NCI-H524 treated with DMSO at 0.1 percent for 48 hours (cell line): ENCODE results near the gene TSSK2.
A peak's percentile ranks its signal among the peaks of the same experiment; 100 is the strongest.
"Not testable (repeated sequence)": the region's sequence is repeated elsewhere in the genome, so short reads cannot be mapped to it uniquely, and the experiment has no call there.

Experiments
- DNase-seq: peaks from one replicate; lab custom pipeline; 2025; lab: John Stamatoyannopoulos, UW

TSSK2 gene

DNA sequence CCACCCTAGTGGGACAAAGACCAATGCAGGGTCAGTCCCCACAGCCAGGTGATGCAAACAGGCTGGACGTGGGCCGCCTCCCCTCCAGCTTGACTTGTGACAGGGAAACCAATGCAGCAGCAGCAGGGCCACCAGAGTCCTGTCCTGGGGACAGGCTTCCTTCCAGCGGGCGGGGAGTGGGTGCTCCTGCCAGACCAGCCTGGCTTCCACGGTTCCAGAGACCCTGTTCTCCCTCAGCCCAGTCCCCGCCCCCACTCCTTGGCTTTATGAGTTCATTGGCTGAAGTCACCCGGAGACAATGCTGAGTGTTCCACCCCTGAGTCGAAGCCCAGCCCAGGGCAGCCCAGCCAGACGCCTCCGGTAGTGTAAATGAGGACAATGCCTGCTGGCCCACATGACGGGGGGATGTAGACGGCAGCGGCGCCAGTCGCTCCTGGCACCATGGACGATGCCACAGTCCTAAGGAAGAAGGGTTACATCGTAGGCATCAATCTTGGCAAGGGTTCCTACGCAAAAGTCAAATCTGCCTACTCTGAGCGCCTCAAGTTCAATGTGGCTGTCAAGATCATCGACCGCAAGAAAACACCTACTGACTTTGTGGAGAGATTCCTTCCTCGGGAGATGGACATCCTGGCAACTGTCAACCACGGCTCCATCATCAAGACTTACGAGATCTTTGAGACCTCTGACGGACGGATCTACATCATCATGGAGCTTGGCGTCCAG, at the start of gene TSSK2:
Gene TSSK2 (plus strand): TSS at position 350 of the 726 bp plus-strand sequence. CDS start 92 bp downstream, at position 442.
- no peak for DNase-seq

DNA sequence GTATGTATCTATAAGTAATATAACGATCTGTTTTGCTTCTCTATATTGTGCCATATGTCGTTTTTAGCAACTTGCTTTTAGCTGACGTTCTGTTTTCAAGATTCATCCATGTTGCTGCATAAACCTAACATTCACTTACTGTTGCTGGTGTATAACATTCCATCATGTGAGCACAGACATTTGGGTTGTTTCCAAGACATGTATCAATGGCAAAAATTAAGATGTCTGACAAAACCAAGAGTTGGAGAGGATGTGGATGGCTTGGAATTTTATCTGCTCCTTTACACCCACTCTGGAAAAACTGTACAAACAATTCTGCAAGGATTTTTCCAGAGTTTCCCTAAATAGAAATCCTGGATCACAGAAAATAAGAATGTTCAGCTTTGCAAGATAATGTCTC, 49.8 kb upstream of the TSSK2 start:
- DNase-seq = no peak

DNA sequence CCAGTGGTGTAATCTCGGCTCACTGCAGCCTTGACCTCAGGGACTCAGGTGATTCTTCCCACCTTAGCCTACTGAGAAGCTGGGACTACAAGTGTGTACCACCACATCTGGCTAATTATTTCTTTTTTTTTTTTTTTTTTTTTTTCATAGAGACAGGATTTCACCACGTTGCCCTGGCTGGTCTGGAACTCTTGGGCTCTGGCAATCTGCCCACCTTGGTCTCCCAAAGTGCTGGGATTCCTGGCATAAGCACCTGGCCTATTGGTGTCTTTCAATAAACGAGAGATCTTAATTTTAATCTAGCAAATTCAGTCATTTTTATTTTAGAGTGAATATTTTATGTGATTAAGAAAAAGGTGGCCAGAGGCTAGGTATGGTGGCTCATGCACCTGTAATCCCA, 49.0 kb upstream of the TSSK2 start:
- DNase-seq = no peak

DNA sequence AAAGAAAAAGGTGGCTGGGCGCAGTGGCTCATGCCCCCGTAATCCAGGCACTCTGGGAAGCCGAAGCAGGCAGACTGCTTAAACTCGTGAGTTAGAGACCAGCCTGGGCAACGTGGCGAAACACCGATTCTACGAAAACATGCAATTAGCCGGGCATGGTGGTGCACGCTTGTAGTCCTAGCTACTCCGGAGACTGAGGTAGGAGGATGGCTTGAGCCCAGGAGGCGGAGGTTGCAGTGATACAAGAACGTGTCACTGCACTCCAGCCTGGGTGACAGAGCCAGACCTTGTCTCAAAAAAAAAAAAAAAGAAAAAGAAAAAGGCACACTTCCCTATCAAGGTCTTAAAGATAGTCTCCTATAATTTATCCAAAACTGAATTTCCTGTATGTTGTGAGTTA, 48.3 kb upstream of the TSSK2 start:
- no peak for DNase-seq

DNA sequence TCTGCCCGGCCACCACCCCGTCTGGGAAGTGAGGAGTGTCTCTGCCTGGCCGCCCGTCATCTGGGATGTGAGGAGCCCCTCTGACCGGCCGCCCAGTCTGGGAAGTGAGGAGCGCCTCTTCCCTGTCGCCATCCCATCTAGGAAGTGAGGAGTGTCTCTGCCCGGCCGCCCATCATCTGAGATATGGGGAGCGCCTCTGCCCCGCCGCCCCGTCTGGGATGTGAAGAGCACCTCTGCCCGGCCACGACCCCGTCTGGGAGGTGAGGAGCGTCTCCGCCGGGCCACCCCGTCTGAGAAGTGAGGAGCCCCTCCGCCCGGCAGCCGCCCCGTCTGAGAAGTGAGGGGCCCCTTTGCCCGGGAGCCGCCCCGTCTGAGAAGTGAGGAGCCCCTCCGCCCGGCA, 47.0 kb upstream of the TSSK2 start:
- DNase-seq = not testable (repeated sequence)

DNA sequence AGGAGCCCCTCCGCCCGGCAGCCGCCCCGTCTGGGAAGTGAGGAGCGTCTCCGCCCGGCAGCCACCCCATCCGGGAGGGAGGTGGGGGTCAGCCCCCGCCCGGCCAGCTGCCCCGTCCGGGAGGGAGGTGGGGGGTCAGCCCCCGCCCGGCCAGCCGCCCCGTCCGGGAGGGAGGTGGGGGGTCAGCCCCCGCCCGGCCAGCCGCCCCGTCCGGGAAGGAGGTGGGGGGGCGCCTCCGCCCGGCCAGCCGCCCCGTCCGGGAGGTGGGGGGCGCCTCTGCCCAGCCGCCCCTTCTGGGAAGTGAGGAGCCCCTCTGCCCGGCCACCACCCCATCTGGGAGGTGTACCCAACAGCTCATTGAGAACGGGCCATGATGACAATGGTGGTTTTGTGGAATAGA, 46.5 kb upstream of the TSSK2 start:
- DNase-seq = not testable (repeated sequence)

DNA sequence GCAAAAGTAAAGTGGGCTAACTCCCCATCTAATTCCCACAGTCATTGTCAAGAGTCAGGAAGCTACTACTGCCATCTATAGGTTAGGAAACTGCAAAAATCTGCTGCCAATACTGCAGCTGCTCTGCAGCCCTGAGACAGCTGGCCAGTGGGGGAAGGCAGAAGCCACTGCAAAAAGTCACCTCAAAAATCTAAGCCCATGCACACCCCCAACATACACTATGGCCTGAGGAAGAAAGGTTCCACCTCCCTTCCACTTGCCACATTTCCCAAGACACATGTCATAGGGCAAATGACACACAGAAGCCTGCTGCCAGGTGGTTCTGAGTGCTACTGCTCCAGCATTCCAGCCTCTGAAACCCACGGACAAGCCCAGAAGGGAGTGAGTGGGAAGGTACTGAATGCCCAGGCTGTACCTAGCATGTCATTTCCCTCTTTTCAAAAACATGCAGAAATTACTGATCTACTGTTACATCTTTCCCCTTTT, 45.8 kb upstream of the TSSK2 start:
- DNase-seq = no peak

DNA sequence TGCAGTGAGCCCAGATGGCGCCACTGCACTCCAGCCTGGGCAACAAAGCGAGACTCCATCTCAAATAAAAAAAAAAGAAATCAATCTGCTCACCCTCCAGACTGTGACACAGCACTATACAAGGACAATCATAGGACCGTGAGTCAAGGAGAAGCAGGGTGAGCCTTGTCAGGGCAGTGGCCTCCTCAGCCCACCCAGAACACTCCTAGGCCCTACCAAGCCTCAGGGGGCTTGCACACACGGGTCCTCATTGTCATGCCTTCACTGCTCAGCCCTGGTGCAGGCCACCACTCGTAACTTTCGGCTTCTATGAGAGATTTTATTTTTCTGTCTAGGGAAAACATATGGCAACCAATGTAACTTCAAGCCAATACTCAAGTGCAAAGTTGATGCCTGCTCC, 44.7 kb upstream of the TSSK2 start:
- no peak for DNase-seq

DNA sequence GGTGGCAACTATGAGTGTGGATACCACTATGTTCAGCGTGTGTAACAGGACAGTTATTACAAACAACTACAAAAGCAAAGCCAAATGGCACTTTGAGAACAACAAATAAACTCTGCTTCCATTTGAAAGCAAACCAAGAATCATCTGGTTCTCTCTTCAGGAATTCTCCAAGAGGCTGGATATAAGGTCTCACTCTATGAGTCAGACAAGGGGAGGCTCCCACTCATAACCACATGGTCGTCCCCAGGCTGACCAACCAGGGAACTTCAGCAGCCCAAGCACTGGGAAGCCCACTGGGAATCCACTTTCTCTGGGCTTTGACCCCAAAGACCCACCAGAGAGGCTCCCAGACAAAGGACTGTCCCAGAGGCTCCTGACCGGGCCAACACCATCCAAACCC, 44.2 kb upstream of the TSSK2 start:
- DNase-seq = no peak

DNA sequence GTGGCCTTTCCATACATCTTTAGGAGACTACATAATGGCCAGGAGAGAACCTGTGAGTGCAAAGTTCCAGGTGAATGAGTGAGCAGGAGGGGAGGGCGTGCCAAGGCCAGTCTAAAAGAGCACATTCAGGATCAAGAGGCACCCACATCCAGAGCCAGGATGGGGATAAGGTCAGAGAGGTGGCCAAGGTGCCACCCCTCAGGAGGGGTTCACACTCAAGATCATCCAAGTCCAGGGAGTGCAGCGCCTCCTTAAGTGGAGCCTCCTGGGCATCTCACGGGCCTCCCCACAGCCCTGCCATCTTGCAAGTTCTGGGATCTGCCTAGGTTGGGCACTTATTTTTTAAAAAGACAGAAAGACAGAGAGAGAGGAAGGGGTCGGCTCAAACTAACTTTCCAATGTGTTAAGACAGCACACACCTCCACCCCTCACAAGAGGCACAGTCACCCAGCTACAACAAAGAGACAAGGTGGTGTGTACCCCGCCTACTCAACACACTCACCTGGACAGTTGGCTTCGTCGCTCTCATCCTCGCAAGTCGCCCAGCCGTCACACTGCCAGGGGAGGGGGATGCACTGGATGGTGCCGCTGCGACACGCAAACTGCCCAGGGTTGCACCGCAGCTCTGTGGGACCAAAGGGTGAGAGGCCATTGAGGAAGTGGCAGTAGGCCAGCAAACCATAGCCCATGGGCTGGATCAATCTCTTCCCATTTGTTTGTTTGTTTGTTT, 42.1 kb upstream of the TSSK2 start:
- no peak for DNase-seq

DNA sequence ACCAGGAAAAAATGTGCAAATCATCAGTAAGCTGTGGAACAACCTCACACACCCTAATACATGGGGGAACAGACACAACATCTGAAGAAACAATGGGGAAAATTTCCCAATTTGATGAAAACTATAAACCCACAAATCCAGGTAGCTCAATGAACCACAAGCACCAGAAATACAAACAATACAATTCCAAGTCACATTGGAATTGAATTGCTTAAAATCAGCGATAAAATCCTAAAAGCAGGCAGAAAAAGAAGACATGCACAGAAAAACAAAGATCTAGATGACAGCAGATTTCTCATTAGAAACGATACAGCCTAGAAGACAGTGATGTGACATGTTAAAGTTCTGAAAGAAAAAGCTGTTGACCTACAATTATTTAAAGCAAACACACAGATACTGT, 40.9 kb upstream of the TSSK2 start:
- no peak for DNase-seq

DNA sequence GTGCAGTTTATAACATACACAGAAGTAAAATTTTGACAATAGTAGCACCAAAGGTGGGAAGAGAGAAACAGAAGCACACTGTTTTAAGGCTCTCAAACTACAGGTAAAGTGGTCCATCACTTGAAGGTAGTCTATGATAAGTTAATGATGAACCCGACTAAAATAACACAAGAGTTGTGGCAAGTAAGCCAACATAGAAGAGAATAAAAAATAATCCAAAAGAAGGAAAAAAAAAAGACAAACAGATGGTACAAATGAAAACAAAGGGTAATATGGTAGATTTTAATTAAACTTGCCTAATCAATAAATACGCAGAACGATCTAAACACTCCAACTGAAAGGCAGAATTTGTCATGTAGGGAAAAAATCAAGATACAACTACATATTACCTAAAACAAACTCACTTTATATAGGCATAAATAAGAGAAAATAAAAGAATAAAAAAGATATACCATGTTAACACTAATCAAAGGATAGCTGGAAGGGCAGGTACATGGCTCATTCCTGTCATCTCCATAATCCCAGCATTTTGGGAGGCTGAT, 40.5 kb upstream of the TSSK2 start:
- no peak for DNase-seq

DNA sequence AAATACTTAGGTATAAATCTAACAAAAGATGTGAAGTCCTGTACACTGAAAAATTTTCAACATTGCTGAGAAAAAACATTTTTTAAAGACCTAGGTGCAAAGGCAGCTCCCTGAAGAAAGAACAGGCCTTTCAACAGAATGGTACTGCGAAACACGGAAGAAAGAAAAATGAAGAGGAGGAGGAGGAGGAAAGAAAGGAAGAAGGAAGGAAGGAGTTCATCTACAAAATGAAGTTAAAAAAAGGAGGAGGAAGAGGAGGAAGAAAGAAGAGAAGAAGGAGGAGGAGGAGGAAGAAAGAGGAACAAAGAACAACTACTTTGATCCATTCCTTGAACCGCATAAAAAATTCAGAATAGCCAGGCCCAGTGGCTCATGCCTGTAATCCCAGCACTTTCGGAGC, 38.4 kb upstream of the TSSK2 start:
- DNase-seq = no peak

DNA sequence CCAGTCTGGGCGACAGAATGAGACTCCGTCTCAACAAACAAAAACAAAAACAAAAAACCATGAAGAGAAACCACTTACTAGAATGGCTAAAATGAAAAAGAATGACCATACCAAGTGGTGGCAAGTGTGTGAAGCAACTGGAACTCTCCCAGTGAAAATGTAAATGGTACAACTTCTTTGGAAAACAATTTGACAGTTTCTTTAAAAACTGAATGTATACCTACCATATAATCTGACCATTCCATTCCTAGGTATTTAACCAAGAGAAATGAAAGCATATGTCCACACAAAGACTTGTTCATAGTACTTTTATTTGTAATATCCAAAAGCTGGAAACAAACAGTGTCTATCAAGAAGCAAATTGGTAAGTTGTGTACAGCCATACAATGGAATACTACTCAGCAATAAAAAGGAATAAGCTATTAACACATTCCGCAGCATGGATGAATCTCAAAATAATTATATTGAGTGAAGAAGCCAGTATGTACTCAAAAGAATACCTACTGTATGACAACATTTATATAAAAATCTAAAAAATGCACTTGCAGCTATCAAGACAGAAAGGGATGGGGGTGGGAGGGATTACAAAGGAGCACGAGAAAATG, 36.6 kb upstream of the TSSK2 start:
- DNase-seq = no peak

DNA sequence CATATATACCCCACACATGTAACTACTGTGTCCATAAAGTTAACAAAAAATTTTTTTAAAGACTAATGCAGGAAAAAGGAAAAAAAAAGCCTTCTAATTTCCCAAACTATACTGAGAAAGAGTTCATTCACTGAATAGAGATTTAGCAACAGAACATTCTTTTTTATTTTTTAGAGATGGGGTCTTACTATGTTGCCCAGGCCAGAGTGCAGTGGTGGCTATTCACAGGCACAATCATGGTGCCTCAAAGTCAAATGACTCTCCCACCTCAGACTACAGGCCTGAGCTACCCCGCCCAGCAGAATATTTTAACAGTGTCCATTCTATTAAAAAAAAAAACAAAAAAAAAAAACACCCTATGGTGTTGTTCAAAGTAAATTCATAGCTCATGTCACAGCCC, 34.6 kb upstream of the TSSK2 start:
- no peak for DNase-seq

DNA sequence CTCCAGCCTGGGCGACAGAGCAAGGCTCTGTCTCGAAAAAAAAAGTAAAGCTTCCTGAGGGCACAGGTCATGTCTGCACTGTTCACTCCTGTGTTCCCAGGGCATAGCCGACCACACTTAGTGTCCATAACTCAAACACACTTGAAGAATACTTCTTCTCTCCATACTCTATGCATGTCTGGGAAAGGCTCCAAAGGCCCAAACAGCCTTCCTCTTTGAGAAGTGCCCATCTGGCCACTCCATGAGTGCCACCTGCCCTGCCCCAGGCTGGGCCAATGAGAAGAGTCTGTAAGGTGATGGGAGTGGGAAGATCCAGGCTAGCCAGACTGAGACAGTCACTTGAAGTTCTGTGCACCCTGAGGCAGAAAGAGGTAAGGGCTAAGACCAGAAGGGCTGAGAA, 33.6 kb upstream of the TSSK2 start:
- peak; percentile 93 for DNase-seq

DNA sequence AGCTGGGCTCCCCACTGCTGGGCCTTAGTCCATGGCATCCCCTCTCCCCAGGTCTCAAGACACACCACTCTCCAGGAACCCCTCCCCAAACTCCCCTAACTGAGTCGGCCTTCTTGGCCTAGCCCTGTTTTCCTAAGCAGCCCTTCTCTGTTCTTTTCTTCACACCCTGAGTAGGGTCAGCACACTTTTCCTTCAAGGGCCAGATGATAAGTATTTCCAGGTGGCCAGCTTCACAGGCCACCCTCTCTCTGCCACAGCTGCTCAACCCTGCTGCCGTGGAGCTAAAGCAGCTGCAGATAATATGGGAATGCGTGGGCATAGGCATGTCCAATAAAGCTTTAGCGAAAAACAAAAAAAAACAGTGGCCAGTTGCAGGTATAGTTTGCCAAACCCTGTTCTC, 33.0 kb upstream of the TSSK2 start:
- peak; percentile 48 for DNase-seq

DNA sequence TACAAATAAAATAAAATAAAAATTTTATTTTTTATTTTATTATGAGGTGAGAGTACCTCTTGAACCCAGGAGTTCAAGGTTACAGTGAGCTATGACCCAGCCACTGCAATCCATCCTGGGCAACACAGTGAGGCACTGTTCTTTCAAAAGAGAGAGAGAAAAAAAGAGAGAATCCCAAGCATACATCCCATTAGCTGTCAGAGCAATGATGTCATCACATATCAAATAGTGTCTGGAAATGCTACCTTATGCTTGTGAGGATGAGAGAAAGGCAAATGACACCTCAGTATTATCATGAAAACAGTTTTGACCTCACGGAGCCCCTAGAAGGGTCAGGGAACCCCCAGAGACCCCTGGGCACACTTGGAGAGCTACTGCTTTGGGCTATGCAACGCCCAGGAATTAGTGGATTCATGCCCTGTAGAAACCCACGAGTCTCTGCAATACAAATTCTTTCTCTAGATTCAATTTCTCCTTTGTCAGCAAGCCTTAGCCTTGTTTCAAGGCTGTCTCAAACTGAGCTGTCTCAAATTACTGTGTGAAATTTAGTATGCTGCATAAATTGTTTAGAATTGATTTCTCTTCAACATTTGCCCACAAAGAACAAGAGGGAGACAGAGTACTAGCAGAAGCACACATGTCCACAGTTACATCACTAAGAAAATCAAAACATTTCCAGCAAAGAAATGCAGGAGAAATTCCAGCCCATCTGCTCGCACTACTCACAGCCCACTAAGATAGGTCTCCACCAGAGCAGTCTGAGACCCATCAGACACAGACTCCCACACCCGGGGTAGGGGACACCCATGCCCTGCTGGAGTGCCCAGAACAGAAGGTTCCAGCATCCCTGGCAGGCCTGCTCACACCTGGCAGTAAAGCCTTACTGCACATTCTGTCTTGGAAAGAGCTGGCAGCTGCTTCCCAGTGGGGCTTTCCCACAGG, 27.0 kb upstream of the TSSK2 start:
- DNase-seq = no peak

DNA sequence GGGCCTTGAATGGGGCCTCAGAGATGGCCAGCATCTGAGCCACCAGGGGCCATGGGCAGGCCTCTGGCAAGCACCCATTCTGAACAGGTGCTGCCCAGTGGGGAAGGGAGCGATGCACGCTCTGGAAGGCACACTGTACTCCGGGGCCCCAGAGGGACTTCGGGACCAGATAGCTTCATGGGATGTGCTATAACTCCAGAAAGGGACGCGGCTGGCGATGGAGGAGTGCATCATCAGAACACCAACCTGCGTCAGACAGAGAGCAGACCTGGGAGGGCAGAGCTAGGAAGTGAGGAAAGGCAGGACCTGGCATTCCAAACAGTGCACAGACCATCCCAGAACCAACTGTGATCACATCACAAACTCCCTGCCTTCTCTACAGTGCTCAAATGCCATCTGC, 25.7 kb upstream of the TSSK2 start:
- no peak for DNase-seq

DNA sequence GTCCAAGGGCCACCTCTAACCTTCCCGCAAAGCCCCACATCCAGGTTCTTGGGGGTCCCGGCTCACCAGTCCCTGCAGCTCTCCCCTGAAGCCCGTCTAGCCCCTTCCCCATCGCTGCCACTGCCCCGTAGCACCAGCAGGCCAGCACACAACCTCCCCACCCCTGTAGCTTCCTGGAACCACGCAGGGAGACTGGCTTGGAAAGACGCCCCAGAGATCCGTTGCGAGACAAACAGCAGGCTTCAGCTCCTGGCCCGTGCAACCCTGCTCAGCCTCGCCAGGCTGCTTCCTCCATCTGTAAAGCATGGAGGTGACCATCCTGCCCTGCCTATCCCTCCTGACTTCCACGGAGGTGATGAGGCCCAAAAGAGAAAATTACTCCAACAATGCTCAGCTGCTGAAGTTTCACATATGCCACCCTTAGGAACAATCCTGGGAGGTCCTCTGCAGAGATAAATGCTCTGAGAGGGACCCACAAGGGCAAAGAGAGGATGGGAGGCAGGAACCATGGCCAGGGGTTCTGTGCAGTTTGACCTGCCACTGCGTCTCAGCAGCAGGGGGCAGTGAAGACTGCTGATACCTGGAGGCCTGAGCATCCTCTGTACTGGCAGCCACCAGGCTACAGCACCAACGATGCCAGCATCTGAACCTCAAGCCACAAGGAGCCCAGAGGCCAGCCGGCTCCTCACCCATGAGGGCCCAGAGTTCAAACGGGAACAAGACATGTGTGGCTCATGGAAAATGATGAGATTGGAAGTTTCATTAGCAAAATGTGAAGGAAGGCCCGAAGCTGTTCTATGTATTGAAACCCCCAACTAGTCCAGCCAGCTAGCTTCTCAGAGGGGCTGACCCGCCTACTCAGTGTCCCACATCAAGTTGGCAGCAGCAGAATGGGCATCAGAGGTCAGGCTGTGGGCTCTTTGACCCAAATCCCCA, 25.0 kb upstream of the TSSK2 start:
- no peak for DNase-seq
